ENCODE measurements around the gene NHEJ1. TPM values are rescaled to one million over a fixed set of nuclear protein-coding genes. Genes with fewer than 3 reads are reported as not detected.

NHEJ1 gene
- total RNA-seq, 4 donors from 2014 or later: 13.8 to 23.2 (median 17.5) TPM

GRCh38 chr2:219112651-219113338 lies 47.8 kb downstream of the NHEJ1 start:
- no peak for ATAC-seq (ENCODE audit: low FRiP score)
- DNase-seq (ENCODE audit: low spot score): no peak
- TF ChIP-seq CTCF (IDR thresholded peaks at IDR 0.05): no peak

GRCh38 chr2:219112062-219112406 lies 48.6 kb downstream of the NHEJ1 start:
- no peak for ATAC-seq (ENCODE audit: low FRiP score)
- DNase-seq (ENCODE audit: low spot score): no peak
- TF ChIP-seq CTCF (IDR thresholded peaks at IDR 0.05): no peak

- ATAC-seq (ENCODE audit: low FRiP score) (no peak), DNase-seq (ENCODE audit: low spot score) (no peak)
- no peak for TF ChIP-seq CTCF (IDR thresholded peaks at IDR 0.05)
These were observed 49.1 kb downstream of the NHEJ1 start for GRCh38 chr2:219111375-219112061.

GRCh38 chr2:219109471-219109870 lies 51.1 kb downstream of the NHEJ1 start:
- ATAC-seq (ENCODE audit: low FRiP score) (no peak), DNase-seq (ENCODE audit: low spot score) (no peak)
- TF ChIP-seq CTCF (IDR thresholded peaks at IDR 0.05): no peak

GRCh38 chr2:219107758-219108157 lies 52.9 kb downstream of the NHEJ1 start:
- no peak for DNase-seq (ENCODE audit: low spot score)
- ATAC-seq (ENCODE audit: low FRiP score): no peak
- no peak for TF ChIP-seq CTCF (IDR thresholded peaks at IDR 0.05)

- no peak for TF ChIP-seq CTCF (IDR thresholded peaks at IDR 0.05)
- no peak for DNase-seq (ENCODE audit: low spot score)
- ATAC-seq (ENCODE audit: low FRiP score): no peak
These were observed 54.4 kb downstream of the NHEJ1 start for GRCh38 chr2:219106251-219106650.
